IPS-15b (cell line): ENCODE measurements around the gene ANKFN1.

ENCODE experiments used
- H3K27me3 ChIP-seq: one replicate; pipeline ENCODE4 v1.6.1; 2013; ENCODE audit warnings: low read length; ENCODE audit not compliant: control insufficient read depth, insufficient read depth
- H3K36me3 ChIP-seq: one replicate; pipeline ENCODE4 v1.6.1; 2013; ENCODE audit warnings: low read length; ENCODE audit not compliant: control insufficient read depth, insufficient read depth
- H3K4me1 ChIP-seq: one replicate; pipeline ENCODE4 v1.6.1; 2013; ENCODE audit warnings: mild to moderate bottlenecking, low read length; ENCODE audit not compliant: control insufficient read depth, insufficient read depth
- H3K4me3 ChIP-seq: one replicate; pipeline ENCODE4 v1.5.1; 2013; ENCODE audit warnings: low read depth, low read length
- H3K9ac ChIP-seq: one replicate; pipeline ENCODE4 v1.6.1; 2013; ENCODE audit warnings: low read depth, mild to moderate bottlenecking, low read length
- H3K9me3 ChIP-seq: one replicate; pipeline ENCODE4 v1.6.1; 2013; ENCODE audit warnings: mild to moderate bottlenecking, low read length; ENCODE audit not compliant: control insufficient read depth, insufficient read depth

Gene ANKFN1

DNA sequence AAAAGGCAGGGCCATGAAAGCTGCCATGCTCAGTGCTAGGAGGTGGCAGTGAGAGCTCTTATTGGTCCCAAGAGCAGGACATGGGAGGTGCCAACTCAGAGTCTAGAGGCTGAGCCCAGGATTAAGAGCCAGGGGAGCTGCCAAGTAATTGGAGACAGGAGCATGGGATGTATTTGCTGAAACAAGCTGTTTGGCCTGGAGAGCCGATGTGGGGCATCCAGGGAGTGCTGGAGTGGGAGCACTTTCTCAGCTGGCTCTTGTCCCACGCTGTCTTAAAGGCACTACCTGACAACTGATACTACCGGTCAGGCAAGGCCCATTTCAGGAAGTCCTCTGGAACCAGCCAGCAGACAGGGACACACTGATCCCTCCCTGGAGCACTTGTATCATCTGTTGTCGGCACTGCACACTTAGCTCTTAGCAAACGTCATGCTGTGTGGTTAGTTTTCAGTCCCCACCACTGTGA lies 19.3 kb downstream of the ANKFN1 start:
- no peaks in the 10 kb centered on the region for H3K36me3 ChIP-seq
- no peak overlapping the region for H3K9ac ChIP-seq
- H3K9me3 ChIP-seq: no peaks in the 10 kb centered on the region
- H3K4me1 ChIP-seq: no peaks in the 10 kb centered on the region
- no peaks in the 10 kb centered on the region for H3K27me3 ChIP-seq
- H3K4me3 ChIP-seq: no peak overlapping the region

DNA sequence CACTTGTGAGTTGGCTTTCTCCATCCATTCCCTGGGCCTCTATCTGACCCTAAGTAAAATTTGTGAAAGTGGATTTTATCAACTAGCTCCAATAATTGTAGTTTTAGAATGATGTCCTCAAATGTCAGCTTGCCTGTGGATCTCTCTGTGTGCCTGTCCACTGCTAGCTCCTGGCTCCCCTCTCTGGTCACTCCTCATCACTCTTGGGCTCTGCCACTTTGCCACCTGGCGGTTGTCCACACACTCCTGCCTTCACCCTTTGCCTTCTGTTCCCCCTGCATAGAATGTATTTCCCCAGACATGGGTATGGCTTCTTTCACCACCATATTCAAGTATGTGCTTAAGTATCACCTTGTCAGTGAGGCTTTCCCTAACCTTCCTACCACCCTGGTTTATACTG lies 19.8 kb downstream of the ANKFN1 start:
- H3K36me3 ChIP-seq: no peaks in the 10 kb centered on the region
- no peaks in the 10 kb centered on the region for H3K9me3 ChIP-seq
- no peak overlapping the region for H3K4me3 ChIP-seq
- no peak overlapping the region for H3K9ac ChIP-seq
- H3K4me1 ChIP-seq: no peaks in the 10 kb centered on the region
- H3K27me3 ChIP-seq: no peaks in the 10 kb centered on the region

DNA sequence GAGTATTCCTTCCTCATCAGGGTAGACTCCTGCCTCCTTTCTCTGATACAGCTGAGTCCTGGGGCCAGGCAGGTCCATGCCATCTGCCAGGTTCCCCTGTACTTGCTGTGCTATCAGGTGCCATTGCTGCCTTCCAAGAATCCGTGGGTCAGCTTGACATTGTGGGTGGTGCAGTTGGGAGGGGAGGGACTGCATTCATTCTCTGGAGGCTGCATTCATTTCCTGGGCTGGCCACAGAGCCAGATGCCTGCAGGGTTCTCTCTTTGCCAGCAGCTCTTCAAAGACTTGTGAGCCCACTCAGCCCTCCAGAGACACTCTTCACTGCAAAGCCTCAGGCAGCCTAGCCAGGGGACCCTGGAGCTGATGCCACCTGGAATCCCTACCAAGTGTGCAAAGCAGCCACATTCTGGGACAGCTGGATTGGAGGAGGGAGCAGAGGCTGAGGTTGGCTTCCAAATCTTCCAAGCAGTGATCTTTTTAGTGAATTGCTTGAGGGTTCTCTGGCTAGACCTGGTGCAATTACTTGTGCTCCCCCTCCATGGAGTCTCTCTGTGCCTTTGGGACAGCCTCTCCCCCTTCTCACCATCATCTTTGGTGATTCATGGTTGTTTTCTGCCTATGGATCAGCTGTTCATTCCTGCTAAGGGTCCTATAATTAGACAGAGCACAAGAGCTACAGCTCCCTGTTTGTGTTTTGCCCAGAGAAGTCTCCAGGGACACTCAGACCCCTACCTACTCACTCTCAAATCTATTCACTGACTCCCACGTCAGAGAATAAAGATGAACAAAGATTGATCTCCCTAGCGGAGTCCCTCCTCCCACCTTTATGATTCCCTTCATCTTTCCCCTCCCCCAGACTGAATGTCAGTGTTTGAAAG lies 20.9 kb downstream of the ANKFN1 start:
- Histone ChIP-seq H3K4me1 (no peaks in the 10 kb centered on the region), H3K27me3 (no peaks in the 10 kb centered on the region), H3K9me3 (no peaks in the 10 kb centered on the region), H3K4me3 (no peak overlapping the region), H3K36me3 (no peaks in the 10 kb centered on the region), H3K9ac (no peak overlapping the region)

DNA sequence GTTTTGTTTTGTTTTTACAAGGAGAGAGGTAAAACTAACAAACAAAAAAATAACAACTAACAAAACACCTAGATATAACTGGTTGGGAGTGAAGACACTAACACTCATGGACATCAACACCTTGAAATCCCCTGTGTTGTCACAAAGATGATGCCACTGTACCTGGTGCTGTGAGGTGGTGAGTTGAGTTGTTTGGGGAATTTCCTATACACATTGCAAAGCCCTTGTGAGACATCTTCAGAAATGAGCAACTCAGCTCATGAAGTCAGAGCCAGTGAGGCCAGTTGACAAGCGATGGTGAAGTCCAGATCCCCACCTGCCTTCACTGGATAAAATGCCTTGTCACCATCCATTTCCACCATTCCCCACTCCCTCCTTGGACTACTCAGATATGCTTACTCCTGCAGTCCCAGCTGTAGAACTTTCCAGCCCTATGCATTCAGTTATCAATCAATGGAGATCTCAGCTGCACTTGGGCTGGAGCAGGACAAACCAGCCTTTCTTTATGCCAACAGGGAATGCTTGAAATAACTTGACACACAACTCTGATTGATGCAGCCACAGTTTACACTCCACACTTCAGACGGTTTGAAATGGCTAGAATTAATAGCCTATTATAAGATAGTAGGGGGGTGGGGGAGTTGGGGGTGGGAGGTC lies 22.2 kb downstream of the ANKFN1 start:
- Histone ChIP-seq H3K4me1 (no peaks in the 10 kb centered on the region), H3K9ac (no peak overlapping the region), H3K27me3 (no peaks in the 10 kb centered on the region), H3K9me3 (no peaks in the 10 kb centered on the region), H3K36me3 (no peaks in the 10 kb centered on the region), H3K4me3 (no peak overlapping the region)

DNA sequence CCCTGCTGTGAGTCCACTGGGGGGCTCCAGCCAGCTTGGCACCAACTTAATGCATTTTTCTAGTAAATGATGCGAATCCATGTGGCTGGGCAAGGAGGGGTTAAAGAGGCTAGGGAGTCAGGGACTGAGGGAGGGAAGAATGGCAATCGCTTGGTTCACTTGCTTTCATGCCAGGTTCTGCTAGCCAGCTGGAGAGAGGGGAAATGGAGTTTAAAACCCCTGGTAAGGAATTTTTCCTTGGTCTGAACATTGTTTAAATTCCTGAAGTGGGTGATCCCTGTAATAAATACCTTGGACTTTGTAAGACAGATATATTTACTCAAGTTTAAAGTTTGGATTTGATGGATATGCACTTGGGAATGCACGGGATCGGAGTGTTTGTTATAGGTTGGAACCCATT lies 22.8 kb downstream of the ANKFN1 start:
- no peaks in the 10 kb centered on the region for H3K36me3 ChIP-seq
- no peaks in the 10 kb centered on the region for H3K27me3 ChIP-seq
- H3K9ac ChIP-seq: no peak overlapping the region
- no peaks in the 10 kb centered on the region for H3K4me1 ChIP-seq
- no peaks in the 10 kb centered on the region for H3K9me3 ChIP-seq
- no peak overlapping the region for H3K4me3 ChIP-seq

DNA sequence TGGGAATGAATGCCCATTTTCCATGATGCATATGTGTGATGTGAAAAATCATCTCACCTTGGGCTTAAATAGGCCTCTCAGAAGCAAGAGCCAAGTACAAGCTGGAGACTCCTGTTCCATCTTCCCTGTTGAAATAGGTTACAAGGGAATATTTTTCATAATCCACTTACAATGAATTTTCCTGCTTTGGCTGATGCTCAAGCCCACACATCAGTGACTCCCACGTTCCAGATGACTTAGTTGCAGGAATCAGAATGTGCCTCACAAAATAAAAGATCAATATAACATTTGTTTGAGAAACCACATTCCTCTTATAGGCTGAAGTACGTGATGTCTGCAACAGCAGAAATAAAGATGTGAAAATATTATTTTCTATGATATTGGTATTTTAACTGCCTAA lies 24.1 kb downstream of the ANKFN1 start:
- no peaks in the 10 kb centered on the region for H3K27me3 ChIP-seq
- H3K9me3 ChIP-seq: no peaks in the 10 kb centered on the region
- no peak overlapping the region for H3K4me3 ChIP-seq
- H3K36me3 ChIP-seq: no peaks in the 10 kb centered on the region
- H3K4me1 ChIP-seq: no peaks in the 10 kb centered on the region
- no peak overlapping the region for H3K9ac ChIP-seq

DNA sequence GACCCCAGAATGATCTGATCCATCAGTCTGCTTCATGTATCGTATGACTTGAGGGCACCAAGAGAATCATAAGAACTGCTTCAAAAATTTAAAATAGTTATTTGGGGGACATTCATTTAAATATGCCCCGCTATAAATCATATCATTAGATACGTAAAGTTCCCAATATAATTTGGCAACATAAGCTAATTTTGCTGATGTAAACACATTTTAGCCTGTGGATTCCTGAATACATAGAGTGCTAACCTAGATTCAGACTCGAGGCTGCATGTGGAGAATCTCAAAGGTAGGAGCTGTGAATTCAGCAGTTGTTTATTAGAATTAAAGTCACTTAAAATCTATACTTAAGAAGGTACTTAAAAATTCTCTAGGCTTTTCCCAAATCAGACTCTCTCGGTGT lies 24.9 kb downstream of the ANKFN1 start:
- H3K4me1 ChIP-seq: no peaks in the 10 kb centered on the region
- H3K9me3 ChIP-seq: no peaks in the 10 kb centered on the region
- H3K9ac ChIP-seq: no peak overlapping the region
- H3K36me3 ChIP-seq: no peaks in the 10 kb centered on the region
- no peak overlapping the region for H3K4me3 ChIP-seq
- no peaks in the 10 kb centered on the region for H3K27me3 ChIP-seq

DNA sequence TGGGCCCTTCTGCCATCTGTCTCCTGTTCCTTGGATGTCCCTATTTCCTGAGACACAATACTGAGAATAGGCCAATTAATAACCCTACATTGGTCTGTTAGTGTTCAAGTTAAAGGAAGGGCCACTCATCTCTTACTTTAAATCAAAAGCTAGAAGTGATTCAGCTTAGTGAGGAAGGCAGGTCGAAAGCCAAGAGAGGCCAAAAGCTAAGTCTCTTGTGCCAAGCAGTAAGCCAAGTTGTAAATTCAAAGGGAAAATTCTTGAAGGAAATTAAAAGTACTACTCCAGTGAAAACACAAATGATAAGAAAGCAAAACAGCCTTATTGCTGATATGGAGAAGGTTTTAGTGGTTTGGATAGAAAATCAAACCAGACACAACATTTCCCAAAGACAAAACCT lies 28.8 kb downstream of the ANKFN1 start:
- Histone ChIP-seq H3K4me3 (no peak overlapping the region), H3K9ac (no peak overlapping the region), H3K9me3 (no peaks in the 10 kb centered on the region), H3K4me1 (no peaks in the 10 kb centered on the region), H3K36me3 (no peaks in the 10 kb centered on the region), H3K27me3 (no peaks in the 10 kb centered on the region)

DNA sequence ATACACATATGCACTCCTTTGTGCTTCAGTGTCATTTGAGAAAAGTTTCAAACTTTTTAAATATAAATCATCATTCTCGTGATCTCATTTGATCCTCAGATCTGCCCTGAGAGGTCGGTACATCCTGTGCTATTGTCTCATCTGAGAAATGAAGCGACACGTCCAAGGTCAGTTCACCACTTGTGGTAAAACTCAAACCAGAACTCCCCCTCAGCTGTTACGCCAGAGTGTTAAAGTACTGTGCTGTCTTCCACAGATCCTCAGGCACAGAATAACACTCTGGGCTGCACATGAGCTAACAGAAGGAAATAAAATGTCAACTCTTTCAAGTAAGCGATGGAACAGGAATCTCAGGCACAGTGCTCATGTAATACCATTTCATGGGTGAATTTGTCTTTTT lies 31.4 kb downstream of the ANKFN1 start:
- no peak overlapping the region for H3K9ac ChIP-seq

DNA sequence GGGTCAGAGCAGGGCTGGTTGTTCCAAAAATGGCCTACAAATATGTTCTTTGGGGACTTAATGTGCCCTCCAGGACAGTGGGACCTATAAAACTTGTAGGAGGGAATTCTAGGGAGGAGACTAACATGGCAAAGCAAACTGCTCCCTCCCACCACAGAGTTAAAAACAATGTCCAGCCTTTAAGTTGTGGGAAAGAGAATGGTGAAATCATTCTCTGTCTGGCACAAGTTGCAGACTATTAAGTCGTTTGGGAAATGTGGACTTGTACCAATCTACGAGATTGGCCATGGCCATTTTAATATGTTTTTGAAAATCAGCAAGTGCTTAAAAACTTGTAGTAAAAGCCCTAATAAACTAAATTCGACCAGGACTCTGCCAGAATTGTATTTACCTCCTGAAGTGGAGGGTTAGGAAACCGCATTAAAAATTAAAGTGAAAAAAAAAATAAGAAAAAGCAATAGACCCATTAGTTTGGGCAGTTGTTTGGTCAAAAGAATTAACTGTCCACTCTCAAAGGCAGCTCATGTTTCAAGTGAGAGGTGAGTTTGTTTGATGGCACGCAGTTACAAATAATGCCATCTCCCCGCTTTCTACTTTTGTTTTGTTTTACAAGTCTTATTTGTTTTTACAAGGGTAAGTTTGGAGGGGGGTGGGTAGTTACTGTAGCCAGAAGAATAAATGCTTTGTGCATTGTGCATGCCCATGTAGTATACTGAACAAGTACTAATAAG lies 32.4 kb downstream of the ANKFN1 start:
- H3K36me3 ChIP-seq: no peaks in the 10 kb centered on the region
- no peak overlapping the region for H3K9ac ChIP-seq
- no peaks in the 10 kb centered on the region for H3K27me3 ChIP-seq
- H3K4me3 ChIP-seq: no peak overlapping the region
- no peaks in the 10 kb centered on the region for H3K4me1 ChIP-seq
- no peaks in the 10 kb centered on the region for H3K9me3 ChIP-seq

More for the DNA sequence above, 31.4 kb downstream of the ANKFN1 start:
- H3K9me3 ChIP-seq: no peaks in the 10 kb centered on the region
- no peaks in the 10 kb centered on the region for H3K27me3 ChIP-seq
- H3K4me1 ChIP-seq: no peaks in the 10 kb centered on the region
- no peaks in the 10 kb centered on the region for H3K36me3 ChIP-seq
- no peak overlapping the region for H3K4me3 ChIP-seq

DNA sequence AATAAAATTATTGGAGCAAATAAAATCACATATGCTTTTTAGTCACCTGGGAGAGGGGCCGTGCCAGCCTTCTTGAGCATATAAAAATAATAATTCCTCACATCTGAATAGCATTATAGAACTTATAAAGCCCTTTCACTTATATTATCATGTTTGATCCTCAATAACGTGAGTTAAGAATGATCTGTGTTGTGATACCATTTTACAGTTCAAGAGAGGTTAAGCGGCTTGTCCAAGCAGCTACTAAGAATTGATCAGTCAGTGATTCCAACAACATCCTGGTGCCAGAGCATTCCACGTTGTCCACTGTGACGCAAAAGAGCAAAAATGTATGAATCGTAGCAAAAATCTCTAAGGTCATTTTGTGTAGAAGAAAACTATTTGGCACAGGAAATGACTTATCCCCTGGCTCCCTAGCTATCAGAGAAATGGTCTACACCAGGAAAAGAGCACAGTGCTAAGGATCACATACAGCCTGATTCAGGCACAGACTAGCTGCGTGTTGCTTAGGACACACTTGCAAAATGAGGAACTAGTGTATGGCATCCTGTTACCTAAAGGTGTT lies 33.0 kb downstream of the ANKFN1 start:
- H3K36me3 ChIP-seq: no peaks in the 10 kb centered on the region

More for the DNA sequence above, 33.0 kb downstream of the ANKFN1 start:
- H3K9ac ChIP-seq: no peak overlapping the region
- H3K4me1 ChIP-seq: no peaks in the 10 kb centered on the region
- H3K27me3 ChIP-seq: no peaks in the 10 kb centered on the region
- no peak overlapping the region for H3K4me3 ChIP-seq
- H3K9me3 ChIP-seq: no peaks in the 10 kb centered on the region
